ENCODE data around the gene LTBP1. TPM values are rescaled to one million over a fixed set of nuclear protein-coding genes. Genes with fewer than 3 reads are reported as not detected.
A peak's percentile ranks its signal among the peaks of the same experiment; 100 is the strongest.

LTBP1 gene
- total RNA-seq, 1 experiment from 2014 or later, result 28.5 TPM

GRCh38 chr2:33304032-33304864, 357.5 kb downstream of the LTBP1 start:
- Histone ChIP-seq H3K79me1 (ENCODE audit: insufficient read depth, low read depth, low read length, poor library complexity, severe bottlenecking) (no peaks in the 10 kb centered on the region), H3K4me2 (ENCODE audit: insufficient read depth, insufficient read length, low read length) (no peak overlapping the region), H3K27me3 (ENCODE audit: insufficient read depth, low read length) (no peaks in the 10 kb centered on the region), H3K9ac (ENCODE audit: extremely low read depth, insufficient read length, low read length) (no peak overlapping the region), H3K56ac (ENCODE audit: insufficient read length, low read depth, low read length) (no peak overlapping the region), H3K4ac (ENCODE audit: low read depth, low read length) (no peak overlapping the region), H3K18ac (ENCODE audit: insufficient read length, low read depth, low read length) (no peak overlapping the region), H4K5ac (ENCODE audit: insufficient read length, low read depth, low read length) (no peak overlapping the region), H3K9me3 (ENCODE audit: control insufficient read depth, low read depth, low read length) (no peaks in the 10 kb centered on the region), H4K91ac (ENCODE audit: insufficient read length, low read depth, low read length) (no peak overlapping the region), H4K20me1 (ENCODE audit: control insufficient read depth, insufficient read depth, insufficient read length) (no peaks in the 10 kb centered on the region), H2BK5ac (ENCODE audit: insufficient read length, low read length) (no peak overlapping the region), H3T11ph (ENCODE audit: low read length) (no peak overlapping the region), H3K27ac (ENCODE audit: insufficient read length, low read depth, low read length) (no peak overlapping the region), H4K8ac (replicated peaks; ENCODE audit: insufficient read length, low read depth, low read length) (no peak overlapping the region), H2AFZ (ENCODE audit: low read length) (no peak overlapping the region), H3K23me2 (ENCODE audit: insufficient read length, low read depth, low read length, poor library complexity, severe bottlenecking) (no peaks in the 10 kb centered on the region), H3K79me2 (ENCODE audit: insufficient read depth, low read length) (no peaks in the 10 kb centered on the region), H3K14ac (ENCODE audit: insufficient read depth, low read length) (no peak overlapping the region), H2BK20ac (ENCODE audit: low read depth, low read length, poor library complexity, severe bottlenecking) (no peak overlapping the region), H3K4me1 (ENCODE audit: insufficient read depth, low read length) (no peaks in the 10 kb centered on the region), H2BK15ac (ENCODE audit: low read depth, low read length) (no peak overlapping the region), H2BK120ac (ENCODE audit: low read depth, low read length, poor library complexity, severe bottlenecking) (no peak overlapping the region), H2BK12ac (ENCODE audit: insufficient read length, low read depth, low read length) (no peak overlapping the region), H2AK5ac (ENCODE audit: insufficient read length, low read length) (no peak overlapping the region), H3K23ac (ENCODE audit: insufficient read length, low read depth, low read length) (no peak overlapping the region)
- Mint-ChIP-seq H3K27ac (peak overlapping the region; percentile 15 to 42 (median 34); a peak in 3 of 7 replicates), H3K27me3 (ENCODE audit: low read depth) (no peaks in the 10 kb centered on the region), H3K36me3 (ENCODE audit: insufficient read depth in 1 of 3, low read depth in 3 of 3) (0 out of 7 replicates have a peak, but pooled peaks cover 0 to 4% (median 0%) of the 10 kb centered on the region in 3 experiments), H3K4me1 (peaks cover 4 to 5% of the 10 kb centered on the region in 2 experiments; a peak in 3 of 4 replicates), H3K4me3 (no peak overlapping the region), H3K9me3 (no peaks in the 10 kb centered on the region)
- WGBS (ENCODE audit: extremely low coverage, insufficient read length, low lambda C conversion rate), result no CpG with 5 or more reads among the region's 10 CpGs
- no peak for DNase-seq
- TF ChIP-seq CTCF (conservative IDR thresholded peaks at IDR 0.05), result no peak
